ENCODE measurements around the gene LGMN. TPM values are rescaled to one million over a fixed set of nuclear protein-coding genes. Genes with fewer than 3 reads are reported as not detected.
A peak's percentile ranks its signal among the peaks of the same experiment; 100 is the strongest.
"Not testable (repeated sequence)": the region's sequence is repeated elsewhere in the genome, so short reads cannot be mapped to it uniquely, and the experiment has no call there.

The LGMN gene
- total RNA-seq, 1 donor: 4.6 TPM

DNA sequence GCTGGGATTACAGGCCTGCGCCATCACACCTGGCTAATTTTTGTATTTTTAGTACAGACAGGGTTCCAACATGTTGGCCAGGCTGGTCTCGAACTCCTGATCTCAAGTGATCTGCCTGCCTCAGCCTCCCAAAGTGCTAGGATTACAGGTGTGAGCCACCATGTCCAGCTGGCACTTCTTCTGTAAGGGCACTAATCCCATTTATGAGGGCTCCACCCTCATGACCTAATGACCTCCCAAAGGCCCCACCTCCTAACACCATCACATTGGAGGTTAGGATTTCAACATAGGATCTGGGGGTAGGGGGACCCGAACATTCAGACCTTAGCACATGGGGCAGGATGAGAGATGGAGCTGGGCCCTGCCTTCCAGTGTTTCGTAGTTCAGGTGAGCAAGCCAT is 68.1 kb downstream of the LGMN start:
- not testable (repeated sequence) for DNase-seq (ENCODE audit: low read depth in 2 of 3, low spot score in 2 of 3)

DNA sequence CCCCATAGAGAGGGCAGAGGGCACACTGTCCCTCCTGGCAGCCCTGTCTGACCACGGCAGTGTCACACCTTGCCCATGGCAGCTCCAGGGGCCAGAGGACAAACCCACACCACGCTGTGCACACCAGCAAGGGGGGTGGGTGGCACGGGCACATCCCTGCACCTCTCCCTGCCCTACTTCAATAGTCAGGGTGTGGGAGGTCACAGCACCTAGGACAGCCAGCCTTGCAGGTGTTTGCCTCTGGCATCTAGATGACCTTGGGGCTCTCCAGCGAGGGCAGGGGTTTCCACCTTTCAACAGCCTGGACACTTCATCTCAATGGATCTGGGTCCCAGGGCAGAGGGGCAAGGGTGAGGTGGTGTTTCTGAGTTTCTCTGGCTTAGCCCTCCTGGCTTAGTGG is 69.2 kb downstream of the LGMN start:
- no peak for DNase-seq (ENCODE audit: low read depth in 2 of 3, low spot score in 2 of 3)

- DNase-seq (ENCODE audit: low read depth in 2 of 3, low spot score in 2 of 3): no peak
Observed at GRCh38 chr14:92678766-92679165, 69.7 kb downstream of the LGMN start.

DNA sequence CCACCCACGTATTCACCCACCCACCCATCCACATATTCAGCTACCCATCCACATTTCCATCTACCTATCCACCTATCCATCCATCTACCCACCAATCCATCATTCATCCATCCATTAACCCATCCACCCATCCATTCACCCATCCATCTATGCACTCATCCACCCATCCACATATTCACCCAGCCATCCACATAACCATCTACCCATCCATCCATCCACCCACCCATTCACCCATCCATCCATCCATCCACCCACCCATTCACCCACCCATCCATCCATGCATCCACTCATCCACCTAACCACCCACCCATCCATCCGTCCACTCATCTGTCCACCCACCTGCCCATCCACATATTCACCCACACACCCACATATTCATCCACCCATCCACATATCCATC is 70.5 kb downstream of the LGMN start:
- no peak for DNase-seq (ENCODE audit: low read depth in 2 of 3, low spot score in 2 of 3)

- DNase-seq (ENCODE audit: low read depth in 2 of 3, low spot score in 2 of 3): peak in 1 of 3 donors; percentile 44
Observed at GRCh38 chr14:92677087-92677668, 71.2 kb downstream of the LGMN start.

DNA sequence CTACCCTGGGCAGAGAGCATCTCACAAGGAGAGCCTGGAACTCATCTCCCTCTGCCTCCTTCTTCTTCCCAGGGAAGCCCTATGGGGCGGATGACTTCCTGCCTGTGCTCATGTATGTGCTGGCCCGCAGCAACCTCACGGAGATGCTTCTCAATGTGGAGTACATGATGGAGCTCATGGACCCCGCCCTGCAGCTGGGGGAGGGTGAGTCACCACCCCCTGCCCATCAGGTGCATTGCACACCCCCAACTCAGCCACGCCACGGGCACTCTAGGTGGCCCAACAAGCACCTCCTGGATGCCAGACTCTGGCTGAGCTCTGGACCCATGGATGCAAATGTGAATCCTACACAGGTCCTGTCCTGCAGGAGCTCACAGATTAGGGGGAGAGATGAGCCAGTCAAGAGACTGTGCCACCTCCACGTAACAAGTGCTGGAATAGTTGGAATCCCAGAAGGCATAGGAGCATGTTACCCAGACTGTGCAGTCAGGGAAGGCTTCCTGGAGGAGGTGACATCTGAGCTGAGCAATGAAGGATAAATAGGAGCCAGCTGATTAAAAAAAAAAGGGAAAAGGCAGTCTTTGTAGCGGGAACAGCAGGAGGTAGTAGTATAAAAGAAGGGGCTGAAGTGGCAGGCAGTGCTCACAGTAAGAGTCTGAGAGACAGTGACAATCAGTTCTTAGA is 71.9 kb downstream of the LGMN start:
- no peak for DNase-seq (ENCODE audit: low read depth in 2 of 3, low spot score in 2 of 3)

GRCh38 chr14:92675976-92676375 is 72.5 kb downstream of the LGMN start:
- DNase-seq (ENCODE audit: low read depth in 2 of 3, low spot score in 2 of 3): peak in 2 of 3 donors; percentile 37 to 46

GRCh38 chr14:92675421-92675820 is 73.0 kb downstream of the LGMN start:
- DNase-seq (ENCODE audit: low read depth in 2 of 3, low spot score in 2 of 3): no peak

DNA sequence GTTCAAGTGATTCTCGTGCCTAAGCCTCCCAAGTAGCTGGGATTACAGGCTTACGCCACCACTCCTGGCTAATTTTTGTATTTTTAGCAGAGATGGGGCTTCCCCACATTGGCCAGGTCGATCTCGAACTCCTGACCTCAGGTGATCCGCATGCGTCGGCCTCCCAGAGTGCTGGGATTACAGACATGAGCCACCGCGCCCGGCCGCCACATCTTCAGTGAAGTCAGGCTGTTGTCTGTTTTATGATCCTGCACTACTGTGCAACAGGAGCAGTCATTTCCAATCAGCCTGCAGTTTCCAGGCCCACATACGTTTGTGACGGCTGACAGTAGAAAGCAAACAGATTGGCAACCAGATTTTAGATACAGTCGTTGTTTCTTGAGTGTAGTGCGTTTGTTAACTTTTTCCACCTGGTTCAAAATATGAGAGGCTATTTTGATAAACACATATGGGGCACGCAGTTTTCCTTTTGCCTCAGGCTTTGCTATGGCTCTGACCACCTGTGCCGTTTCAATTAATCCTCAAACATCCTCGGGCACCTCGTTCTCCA is 74.8 kb downstream of the LGMN start:
- no peak for DNase-seq (ENCODE audit: low read depth in 2 of 3, low spot score in 2 of 3)

DNA sequence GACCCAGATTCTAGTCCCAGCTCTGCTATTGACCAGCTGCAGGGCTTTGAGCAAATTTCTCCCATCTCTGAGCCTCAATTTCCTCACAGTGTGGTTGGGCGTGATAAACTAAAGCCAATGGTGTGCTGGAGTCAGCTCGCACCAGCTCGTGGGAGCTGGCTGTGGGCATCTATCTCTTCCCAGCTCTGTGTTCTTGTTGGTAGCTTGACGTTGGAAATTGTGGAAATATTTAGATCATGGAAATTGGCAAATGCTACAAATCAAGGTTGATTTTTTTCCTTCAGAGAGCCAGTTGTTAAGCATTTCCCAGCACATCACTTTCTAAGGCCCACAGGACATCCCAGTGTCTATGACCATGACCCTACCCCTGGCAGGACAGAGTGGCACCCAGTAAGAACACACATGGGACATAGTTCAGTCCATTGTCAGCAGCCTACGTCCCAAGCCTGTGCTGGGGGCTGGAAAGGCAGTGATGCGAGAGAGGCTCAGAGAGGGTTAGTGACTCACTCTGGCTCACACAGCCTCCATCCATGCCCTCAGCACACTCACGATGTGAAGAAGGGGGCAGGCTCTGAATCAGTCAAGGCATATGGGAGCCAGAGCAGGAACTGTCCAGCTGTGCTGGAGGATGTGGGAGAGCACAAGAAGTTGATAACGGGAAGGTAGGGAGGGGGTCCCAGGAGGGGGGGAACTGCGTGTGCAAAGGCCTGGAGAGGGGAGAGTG is 77.6 kb downstream of the LGMN start:
- DNase-seq (ENCODE audit: low read depth in 2 of 3, low spot score in 2 of 3): no peak

- DNase-seq (ENCODE audit: low read depth in 2 of 3, low spot score in 2 of 3): peak in 2 of 3 donors; percentile 73 to 86
Observed at GRCh38 chr14:92670160-92670559, 78.3 kb downstream of the LGMN start.

DNA sequence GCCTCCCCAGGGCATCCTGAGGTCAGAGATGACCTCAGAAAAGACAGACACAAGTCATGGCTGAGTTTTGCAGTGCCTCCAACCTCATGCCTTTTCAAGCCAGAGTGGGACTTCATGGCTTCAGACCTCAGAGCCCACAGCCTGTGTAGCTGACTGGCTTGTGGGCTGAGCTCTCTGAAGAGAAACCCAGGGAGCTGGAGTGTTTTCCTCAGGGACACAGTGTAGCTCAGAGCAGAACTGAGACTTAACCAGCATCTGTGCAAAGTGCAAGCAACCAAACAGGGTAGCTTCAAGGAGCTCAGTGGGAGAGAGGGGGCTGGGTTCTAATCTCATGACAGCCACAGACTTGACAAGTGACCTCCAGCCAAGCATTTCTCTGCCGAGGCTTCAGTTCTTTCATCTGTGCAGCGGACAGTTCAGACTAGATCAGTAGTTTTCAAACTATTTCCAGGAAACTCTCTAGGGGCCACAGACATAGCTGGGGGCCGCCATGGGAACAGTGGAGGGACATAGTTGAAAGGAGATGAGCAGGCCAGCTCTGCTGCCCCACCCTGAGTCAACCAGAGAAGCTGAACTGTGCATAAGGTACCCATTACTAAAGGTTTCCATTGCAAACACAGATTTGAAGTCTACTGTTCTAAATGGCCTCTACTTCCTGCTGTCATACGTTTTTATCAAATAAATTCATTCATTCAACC is 80.0 kb downstream of the LGMN start:
- no peak for DNase-seq (ENCODE audit: low read depth in 2 of 3, low spot score in 2 of 3)

DNA sequence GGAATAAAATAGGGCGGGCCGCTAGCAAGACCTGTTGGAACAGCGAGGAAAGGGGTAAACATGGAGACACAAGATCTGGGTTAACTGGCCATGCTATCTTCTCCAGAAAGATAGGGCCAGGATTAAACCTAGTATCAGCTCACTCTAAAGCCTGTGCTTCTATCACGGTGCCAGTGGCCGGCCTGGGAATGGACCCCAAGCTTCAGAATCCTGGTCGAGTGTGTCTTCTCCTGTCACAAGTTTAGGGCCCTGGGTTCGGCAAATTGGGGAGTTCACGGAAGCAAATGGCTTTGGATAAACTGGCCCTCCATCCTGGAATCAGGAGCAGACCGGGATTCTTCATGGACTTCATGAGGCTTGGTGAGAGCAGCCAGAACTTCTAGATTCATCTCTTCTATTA is 82.2 kb downstream of the LGMN start:
- no peak for DNase-seq (ENCODE audit: low read depth in 2 of 3, low spot score in 2 of 3)

DNA sequence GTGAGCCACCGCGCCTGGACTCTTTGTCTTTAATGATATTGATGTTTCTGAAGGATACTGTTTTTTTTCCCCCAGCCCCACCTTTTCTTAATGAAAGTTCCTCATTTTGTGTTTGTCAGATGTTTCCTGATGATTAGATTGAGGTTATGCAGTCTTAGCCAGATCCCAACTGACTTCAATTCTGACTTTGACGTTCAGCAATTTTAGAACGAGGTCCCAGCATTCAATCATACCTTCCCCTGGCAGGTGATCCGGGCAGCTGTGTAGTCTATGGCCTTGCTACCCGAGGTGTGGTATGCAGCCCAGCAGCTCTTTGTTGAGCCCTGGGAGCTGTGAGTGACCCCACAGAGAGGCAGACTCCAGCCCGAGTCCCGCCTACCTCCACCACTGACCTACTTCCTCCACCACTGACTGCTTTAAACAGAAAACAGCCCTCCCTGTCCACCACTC is 82.7 kb downstream of the LGMN start:
- peak in 2 of 3 donors; percentile 95 to 99 for DNase-seq (ENCODE audit: low read depth in 2 of 3, low spot score in 2 of 3)

DNA sequence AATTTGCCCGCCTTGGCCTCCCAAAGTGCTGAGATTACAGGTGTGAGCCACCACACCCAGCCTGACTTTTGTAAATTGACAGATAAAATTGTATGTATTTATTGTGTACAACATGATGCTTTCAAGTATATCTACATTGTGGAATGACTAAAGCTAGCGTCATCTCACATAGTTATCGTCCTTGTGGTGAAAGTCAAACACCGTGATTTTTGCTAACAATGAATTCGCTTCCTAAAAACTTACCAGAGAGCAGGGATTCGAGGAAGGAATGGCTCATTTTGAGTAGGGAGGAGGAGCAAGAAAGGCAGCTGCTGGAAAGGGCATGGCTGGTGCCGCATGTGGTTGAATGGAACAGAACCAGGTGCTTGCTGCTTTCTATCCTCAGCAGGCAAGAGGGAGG is 85.4 kb downstream of the LGMN start:
- no peak for DNase-seq (ENCODE audit: low read depth in 2 of 3, low spot score in 2 of 3)

DNA sequence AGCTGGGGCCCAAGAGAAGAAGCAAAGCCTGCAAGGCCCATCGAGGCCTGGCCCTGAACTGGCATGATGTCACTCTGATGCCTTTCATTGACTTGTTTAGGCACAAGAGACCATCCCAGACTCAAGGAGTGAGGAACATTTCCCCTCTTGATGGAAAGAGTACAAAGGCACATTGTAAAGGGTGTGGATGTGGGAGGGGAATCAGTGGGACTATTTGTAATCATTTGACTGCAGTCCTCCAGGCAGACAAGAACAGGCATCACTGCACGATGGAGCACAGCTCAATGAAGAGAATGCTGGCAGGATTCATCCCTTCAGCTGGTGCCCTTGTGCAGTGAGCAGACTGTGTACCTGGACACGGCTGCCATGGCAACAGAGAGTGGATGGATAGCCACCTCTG is 87.9 kb downstream of the LGMN start:
- DNase-seq (ENCODE audit: low read depth in 2 of 3, low spot score in 2 of 3): no peak

DNA sequence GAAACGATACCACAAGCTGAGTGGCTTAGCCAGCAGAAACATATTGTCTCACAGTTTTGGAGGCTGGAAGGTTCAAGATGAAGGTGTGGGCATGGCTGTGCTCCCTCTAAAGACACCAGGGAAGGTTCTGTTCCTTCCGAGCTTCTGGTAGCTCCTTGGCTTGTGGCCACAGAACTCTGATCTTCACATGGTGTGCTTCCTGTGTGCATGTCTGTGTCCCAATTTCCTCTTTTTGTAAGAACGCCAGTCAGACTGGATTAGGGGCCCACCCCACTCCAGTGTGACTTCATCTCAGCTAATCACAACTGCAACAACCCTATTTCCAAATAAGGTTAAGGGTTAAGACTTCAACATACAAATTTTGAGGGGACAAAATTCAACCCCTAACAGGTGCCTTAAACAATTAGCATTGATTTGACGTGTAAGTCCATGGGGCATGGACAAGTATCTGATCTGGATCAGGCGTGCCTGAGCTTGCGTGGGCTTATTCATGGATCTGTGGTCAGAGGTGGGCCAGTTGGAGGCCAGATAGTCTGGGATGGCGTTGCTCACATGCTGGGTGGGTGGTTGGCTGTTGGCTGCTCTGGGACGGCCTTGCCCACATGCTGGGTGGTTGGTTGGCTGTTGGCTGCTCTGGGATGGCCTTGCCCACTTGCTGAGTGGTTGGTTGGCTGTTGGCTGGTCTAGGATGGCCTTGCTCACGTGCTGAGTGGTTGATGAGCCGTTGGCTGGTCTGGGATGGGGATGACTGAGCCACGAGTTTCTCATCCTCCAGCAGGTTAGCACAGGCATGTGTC is 88.5 kb downstream of the LGMN start:
- peak in 2 of 3 donors; percentile 80 to 91 for DNase-seq (ENCODE audit: low read depth in 2 of 3, low spot score in 2 of 3)

DNA sequence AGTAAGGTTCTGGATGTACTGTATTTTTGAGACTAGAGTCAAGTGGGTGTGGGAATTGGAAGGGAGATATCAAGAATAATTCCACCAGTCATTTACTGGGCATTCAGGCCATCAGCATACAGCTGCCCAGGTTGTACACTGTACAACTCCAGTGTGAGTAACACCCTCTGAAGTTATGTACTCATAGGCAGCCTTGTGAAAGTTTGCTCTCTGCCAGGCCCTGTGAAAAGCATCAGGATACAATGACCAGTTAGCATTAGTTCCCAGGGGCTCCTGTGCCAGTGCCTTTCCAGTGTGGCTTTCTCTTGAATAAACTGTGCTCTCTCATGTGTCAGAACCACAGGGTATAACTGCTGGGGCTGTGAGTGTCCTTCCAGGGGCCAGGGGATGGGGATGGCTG is 89.7 kb downstream of the LGMN start:
- DNase-seq (ENCODE audit: low read depth in 2 of 3, low spot score in 2 of 3): no peak

DNA sequence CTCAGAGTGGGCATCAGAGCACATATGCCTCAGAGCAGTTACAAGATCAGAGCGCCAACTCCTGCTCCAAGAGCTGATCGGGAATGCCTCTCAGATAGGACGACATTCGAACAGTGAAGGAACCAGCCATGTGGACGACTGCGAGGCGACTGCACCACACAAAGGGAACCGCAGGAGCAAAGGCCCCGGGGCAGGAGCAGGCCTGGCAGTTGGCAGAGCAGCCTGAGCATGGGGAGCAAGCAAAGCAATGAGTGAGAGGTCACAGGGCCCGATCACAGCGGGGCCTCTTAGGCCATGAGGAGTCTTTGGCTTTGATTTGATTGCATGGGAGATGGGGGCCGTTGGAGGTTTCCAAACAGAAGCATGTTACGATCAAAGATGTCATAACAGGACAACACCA is 90.3 kb downstream of the LGMN start:
- no peak for DNase-seq (ENCODE audit: low read depth in 2 of 3, low spot score in 2 of 3)

DNA sequence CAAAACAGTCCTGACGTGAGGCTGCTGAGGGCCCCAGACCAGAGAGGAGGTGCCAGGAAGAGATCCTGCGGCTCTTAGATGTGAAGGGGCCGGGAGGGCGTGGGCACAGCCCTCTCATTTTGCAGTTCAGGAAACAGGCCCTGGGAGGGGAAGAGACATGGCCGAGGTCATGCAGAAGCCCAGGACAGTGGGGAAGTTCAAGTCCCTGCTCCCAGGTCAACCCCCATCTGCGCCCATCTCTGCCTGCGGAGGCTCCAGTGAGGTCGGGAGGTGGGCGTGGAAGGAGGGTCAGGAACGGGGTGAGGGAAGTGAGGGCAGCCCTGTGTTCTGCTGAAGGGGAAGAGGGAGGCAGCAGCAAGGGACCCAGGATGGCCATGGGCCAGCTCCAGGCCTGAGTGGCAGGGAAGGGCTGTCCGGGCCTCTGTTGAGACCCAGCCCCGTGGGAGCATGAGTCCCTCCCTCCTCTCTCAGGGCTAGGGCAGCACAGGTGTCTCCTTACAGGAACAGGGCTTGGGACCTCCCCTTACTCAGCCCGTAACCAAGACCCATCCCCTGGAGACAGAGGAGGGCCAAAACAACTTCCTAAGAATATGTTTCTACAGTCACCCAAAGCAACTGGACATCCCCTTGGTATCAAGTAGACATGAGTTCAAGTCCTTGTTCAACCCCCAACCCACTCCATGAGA is 90.8 kb downstream of the LGMN start:
- no peak for DNase-seq (ENCODE audit: low read depth in 2 of 3, low spot score in 2 of 3)
